Dermis blood vessel endothelial cell (primary cell): ENCODE data around the gene MVK. TPM values are rescaled to one million over a fixed set of nuclear protein-coding genes. Genes with fewer than 3 reads are reported as not detected.

Experiments
- DNase-seq: peaks from one replicate; pipeline ENCODE4 v3.0.0; 2010
- total RNA-seq: library from RNA; depleted of rRNA; stranded (reverse); fragments of >200 nt; gene quantifications from 2 replicates; pipeline ENCODE4 v1.2.3, GENCODE V29; 2014

Gene MVK
- total RNA-seq: 18.2 and 34.2 TPM in 2 replicates

GRCh38 chr12:109573029-109573913 lies at the start of gene MVK, which contains the start of gene MMAB:
TSS of gene MVK (plus strand) at chr12:109573794. CDS start at chr12:109574823, 1,029 bp downstream.
TSS of gene MMAB (minus strand) at chr12:109573504. CDS start at chr12:109573480, 24 bp downstream.
- DNase-seq: peak; percentile 100

GRCh38 chr12:109524466-109525278 lies 48.9 kb upstream of the MVK start:
- no peak for DNase-seq

- no peak for DNase-seq
These were observed 48.4 kb upstream of the MVK start for GRCh38 chr12:109525279-109525585.

DNA sequence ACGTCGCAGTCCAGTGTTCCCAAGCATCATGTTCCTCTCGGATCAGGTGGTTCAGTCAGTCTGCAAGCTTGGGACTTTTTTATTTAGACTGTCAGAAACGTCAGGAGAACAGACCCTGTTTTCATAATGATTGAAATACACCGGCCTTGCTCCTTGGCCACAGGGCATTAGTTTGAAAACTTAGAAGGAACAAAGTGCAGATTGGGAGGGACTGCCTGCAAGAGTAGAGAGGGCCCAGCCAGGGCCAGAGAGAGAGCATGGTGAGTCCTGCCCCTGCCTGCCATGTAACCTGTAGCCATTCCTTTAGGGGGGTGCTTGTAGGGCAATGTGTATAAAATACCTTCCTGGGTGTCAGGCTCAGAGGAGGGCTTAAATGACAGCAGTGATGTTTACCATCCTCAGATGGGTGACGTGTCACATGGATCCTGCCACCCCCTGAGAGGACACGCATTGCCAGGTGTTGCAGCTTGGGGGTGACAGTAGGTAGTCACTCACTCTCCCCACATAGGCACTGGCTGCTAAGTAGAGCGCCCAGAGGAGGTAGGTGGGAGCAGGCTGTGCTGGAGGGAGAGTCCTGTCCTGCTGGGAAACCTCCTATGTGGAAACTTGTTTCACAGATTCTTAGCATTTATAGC lies 46.0 kb upstream of the MVK start:
- no peak for DNase-seq

- DNase-seq: no peak
These were observed 43.6 kb upstream of the MVK start for GRCh38 chr12:109529691-109530640.

DNA sequence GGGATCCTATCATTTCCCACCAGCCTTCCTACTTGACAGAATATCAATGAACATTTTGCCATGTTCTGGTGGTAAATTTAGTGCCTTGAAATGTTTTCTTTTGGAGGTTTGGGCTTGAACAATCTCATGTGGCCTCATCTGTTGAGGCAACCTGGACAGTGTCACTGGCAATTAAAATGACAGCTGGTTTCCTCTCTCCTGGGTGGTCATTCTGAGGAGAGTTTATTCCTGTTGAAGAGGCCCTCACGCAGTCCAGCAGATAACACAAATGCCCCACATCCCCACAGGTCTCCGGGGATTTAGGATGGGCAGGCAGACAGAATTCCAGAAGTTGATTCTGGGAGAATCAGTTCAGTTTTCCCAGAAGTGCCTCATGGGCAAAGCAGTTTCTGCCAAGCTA lies 42.2 kb upstream of the MVK start:
- no peak for DNase-seq

- no peak for DNase-seq
These were observed 40.7 kb upstream of the MVK start for GRCh38 chr12:109532721-109533486.

DNA sequence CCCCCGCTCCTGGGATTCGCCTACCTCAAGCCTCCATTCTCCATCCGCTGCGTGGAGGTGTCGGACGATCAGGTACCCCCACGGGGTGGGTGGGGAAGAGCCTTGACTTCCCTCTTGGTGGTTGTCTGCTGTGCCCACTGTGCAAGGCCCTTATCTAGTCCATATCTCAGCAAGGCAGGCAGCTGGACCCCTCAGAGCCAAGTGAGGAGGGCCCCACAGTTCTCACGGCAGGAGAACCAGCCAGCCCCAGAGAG lies 40.2 kb upstream of the MVK start:
- DNase-seq: no peak

- no peak for DNase-seq
These were observed 39.1 kb upstream of the MVK start for GRCh38 chr12:109534456-109534855.

GRCh38 chr12:109535231-109535862 lies 38.2 kb upstream of the MVK start:
- DNase-seq: no peak

GRCh38 chr12:109535863-109536250 lies 37.7 kb upstream of the MVK start:
- no peak for DNase-seq

DNA sequence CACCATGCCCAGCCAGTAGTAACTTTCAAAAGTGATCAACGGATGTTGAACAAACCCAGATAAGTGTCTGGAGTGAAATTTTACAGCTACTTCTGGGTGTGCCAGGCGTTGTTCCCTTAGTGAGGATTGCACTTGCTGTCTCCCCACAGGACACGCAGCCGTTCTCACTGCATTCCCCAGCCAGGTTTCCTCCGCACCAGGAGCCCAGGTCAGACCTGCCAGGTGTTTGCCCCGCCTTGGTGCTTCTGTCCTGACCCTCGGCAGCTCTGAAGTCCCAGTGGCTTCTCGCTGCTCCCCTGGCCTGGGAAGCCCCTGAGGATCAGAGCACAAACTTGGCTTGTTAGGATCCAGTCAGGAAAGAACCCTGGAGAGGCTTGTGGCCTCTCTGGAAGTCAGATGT lies 36.5 kb upstream of the MVK start:
- no peak for DNase-seq

GRCh38 chr12:109538191-109538863 lies 35.3 kb upstream of the MVK start:
- no peak for DNase-seq

GRCh38 chr12:109539508-109539907 lies 34.1 kb upstream of the MVK start:
- DNase-seq: peak; percentile 45

DNA sequence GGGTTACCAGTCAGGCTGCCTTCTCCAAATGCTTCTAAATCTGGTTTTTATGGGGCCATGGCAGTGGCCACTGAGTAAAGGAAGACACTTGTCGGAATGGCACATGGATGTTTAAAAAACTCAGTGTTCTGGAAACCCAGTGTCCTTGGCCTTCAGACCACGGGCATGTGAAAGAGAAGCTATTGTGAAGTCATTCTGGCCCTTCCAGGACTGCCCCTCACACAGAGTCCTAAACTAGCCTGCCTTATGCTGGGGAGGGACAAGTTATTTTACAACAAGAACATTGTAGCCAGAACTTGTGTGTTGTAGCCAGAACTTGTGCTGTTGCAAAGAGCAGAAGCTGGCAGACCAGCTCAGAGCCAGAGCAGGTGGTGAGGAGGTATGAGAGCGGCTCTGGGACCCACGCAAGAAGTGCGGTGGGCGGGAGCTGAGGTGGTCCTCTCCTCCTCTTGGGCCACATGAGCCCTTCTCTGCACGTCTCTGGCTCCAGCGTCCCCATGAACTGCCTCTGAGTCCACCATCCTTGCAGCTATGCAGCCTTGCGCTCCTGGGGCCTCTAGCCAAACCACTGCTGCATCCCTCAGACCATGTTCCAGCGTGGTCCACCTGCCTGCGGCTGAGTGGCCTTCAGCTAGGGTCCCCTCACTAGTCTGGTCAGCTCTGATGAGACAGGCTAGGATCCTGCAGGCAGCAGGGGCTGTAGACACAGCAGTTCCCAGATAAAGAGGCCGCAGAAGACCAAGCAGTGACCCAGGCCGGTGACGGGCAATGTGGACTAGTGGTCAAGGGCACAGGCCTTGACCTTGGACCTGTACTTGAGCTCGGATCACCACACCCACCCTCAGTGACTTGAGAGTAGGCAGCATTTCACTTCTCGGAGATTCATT lies 32.8 kb upstream of the MVK start:
- DNase-seq: no peak

DNA sequence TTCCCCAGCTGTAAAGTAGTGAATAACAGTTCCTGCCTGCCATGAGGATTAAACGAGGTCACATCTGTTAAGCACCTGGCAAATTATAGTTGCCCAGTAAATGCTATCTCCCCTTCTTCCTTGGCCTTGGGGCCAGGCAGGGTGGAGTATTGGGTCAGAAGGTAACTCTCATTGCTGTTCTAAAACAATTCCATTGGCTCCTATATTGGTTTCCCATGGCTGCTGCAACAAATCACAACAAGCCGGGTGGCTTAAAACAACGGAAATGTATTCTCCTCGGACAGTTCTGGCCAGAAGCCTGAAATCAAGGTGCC lies 32.2 kb upstream of the MVK start:
- peak; percentile 14 for DNase-seq

GRCh38 chr12:109542014-109542413 lies 31.6 kb upstream of the MVK start:
- DNase-seq: peak; percentile 49

DNA sequence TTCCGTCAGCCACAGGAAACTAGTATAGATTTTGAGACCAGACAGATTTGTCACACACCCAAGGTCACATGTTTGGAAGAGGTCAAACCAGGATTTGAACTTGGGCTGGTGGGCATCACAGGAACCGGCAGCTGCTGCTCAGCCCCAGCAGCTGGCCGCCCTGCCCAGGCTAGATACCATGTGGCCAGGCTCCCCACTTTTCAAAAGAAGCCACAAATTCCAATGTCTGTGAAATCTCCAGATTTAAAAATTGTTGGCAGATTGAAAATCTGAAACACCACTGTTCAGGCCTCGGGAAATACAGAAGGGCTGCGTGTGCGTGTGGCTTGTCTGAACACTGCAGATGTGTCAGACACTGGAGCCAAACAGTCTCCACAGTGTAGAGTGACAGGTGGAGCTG lies 30.7 kb upstream of the MVK start:
- no peak for DNase-seq

- peak; percentile 59 for DNase-seq
These were observed 28.6 kb upstream of the MVK start for GRCh38 chr12:109544955-109545531.
